ENCODE results near the gene CA12. TPM values are rescaled to one million over a fixed set of nuclear protein-coding genes. Genes with fewer than 3 reads are reported as not detected.
A peak's percentile ranks its signal among the peaks of the same experiment; 100 is the strongest.

Gene CA12
- total and polyA plus RNA-seq, 9 of the 15 experiments (the other 6 are each of a cell fraction or from before 2014, with no cell fraction given), result 0.01 to 0.78 (median 0.15) TPM; not detected in 1

DNA sequence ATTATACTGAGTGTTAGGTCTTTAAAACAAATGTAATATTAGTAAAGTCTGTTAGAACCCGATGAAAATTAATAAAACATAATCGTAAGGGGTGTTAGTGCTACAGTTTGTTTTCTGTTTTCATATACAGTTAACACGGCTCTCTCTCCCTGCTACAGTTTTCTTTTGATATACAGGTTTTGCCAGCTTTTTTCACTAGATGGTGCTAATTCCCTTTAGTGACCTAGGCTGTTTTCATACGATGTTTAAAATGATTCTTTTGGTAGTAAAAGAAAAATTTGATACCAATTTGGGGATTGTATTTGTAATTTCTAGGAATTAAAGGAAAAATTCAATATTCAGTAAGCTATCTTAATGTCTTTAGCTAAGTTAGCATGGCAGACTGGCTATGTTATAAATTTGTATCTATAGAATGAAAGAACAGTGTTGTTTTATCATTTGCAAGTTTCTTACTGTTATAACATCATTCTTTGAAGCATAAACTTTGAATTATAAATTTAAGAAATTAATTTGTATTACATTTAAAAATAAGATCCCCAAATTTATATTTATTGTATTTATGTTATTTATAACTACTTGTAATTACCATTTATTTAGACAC is 92.8 kb downstream of the CA12 start (continued):
- TF ChIP-seq SAFB (IDR thresholded peaks at IDR 0.05; ENCODE audit: borderline replicate concordance, low read depth, low read length), result no peak
- TF ChIP-seq ZNF124 (CRISPR knock-in tag; IDR thresholded peaks at IDR 0.05), result no peak
- TF ChIP-seq ZFP36 (IDR thresholded peaks at IDR 0.05; ENCODE audit: low read depth, low read length, partially characterized antibody), result no peak
- no peak for TF ChIP-seq CREB3L1 (IDR thresholded peaks at IDR 0.05; ENCODE audit: borderline replicate concordance, low read depth)
- TF ChIP-seq FOXK2 (conservative IDR thresholded peaks at IDR 0.05 in 1 of 2, IDR thresholded peaks at IDR 0.05 in 1 of 2; ENCODE audit: low read depth in 2 of 2), result peak in 1 of 2 experiments; percentile 26; a peak in 1 of 4 replicates
- no peak for TF ChIP-seq L3MBTL2 (IDR thresholded peaks at IDR 0.05)
- TF ChIP-seq, protein P1, sequence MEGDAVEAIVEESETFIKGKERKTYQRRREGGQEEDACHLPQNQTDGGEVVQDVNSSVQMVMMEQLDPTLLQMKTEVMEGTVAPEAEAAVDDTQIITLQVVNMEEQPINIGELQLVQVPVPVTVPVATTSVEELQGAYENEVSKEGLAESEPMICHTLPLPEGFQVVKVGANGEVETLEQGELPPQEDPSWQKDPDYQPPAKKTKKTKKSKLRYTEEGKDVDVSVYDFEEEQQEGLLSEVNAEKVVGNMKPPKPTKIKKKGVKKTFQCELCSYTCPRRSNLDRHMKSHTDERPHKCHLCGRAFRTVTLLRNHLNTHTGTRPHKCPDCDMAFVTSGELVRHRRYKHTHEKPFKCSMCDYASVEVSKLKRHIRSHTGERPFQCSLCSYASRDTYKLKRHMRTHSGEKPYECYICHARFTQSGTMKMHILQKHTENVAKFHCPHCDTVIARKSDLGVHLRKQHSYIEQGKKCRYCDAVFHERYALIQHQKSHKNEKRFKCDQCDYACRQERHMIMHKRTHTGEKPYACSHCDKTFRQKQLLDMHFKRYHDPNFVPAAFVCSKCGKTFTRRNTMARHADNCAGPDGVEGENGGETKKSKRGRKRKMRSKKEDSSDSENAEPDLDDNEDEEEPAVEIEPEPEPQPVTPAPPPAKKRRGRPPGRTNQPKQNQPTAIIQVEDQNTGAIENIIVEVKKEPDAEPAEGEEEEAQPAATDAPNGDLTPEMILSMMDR (IDR thresholded peaks at IDR 0.05 in 2 of 3, conservative IDR thresholded peaks at IDR 0.05 in 1 of 3; ENCODE audit: insufficient read depth in 2 of 3, low read depth in 1 of 3, low read length in 3 of 3), result peak; percentile 53 to 94 (median 68); a peak in 5 of 6 replicates
- no peak for TF ChIP-seq ZNF239 (CRISPR knock-in tag; IDR thresholded peaks at IDR 0.05)
- TF ChIP-seq, protein P2, sequence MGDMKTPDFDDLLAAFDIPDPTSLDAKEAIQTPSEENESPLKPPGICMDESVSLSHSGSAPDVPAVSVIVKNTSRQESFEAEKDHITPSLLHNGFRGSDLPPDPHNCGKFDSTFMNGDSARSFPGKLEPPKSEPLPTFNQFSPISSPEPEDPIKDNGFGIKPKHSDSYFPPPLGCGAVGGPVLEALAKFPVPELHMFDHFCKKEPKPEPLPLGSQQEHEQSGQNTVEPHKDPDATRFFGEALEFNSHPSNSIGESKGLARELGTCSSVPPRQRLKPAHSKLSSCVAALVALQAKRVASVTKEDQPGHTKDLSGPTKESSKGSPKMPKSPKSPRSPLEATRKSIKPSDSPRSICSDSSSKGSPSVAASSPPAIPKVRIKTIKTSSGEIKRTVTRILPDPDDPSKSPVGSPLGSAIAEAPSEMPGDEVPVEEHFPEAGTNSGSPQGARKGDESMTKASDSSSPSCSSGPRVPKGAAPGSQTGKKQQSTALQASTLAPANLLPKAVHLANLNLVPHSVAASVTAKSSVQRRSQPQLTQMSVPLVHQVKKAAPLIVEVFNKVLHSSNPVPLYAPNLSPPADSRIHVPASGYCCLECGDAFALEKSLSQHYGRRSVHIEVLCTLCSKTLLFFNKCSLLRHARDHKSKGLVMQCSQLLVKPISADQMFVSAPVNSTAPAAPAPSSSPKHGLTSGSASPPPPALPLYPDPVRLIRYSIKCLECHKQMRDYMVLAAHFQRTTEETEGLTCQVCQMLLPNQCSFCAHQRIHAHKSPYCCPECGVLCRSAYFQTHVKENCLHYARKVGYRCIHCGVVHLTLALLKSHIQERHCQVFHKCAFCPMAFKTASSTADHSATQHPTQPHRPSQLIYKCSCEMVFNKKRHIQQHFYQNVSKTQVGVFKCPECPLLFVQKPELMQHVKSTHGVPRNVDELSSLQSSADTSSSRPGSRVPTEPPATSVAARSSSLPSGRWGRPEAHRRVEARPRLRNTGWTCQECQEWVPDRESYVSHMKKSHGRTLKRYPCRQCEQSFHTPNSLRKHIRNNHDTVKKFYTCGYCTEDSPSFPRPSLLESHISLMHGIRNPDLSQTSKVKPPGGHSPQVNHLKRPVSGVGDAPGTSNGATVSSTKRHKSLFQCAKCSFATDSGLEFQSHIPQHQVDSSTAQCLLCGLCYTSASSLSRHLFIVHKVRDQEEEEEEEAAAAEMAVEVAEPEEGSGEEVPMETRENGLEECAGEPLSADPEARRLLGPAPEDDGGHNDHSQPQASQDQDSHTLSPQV (IDR thresholded peaks at IDR 0.05), result peak; percentile 41; the same call in 1 of the 2 replicates
- TF ChIP-seq CEBPZ (IDR thresholded peaks at IDR 0.05; ENCODE audit: borderline replicate concordance, low read depth, low read length), result no peak
- no peak for TF ChIP-seq ZBTB1 (CRISPR knock-in tag; IDR thresholded peaks at IDR 0.05; ENCODE audit: borderline replicate concordance, low read depth)
- no peak for TF ChIP-seq RBBP5 (IDR thresholded peaks at IDR 0.05; ENCODE audit: borderline replicate concordance, insufficient read depth, low read length, poor library complexity, severe bottlenecking)
- TF ChIP-seq NFATC3 (IDR thresholded peaks at IDR 0.05), result no peak
- no peak for TF ChIP-seq ZNF77 (CRISPR knock-in tag; IDR thresholded peaks at IDR 0.05)
- 0 out of 2 replicates have a peak, but pooled peaks have one; percentile 31 for TF ChIP-seq ZNF175 (CRISPR knock-in tag; IDR thresholded peaks at IDR 0.05; ENCODE audit: low read depth)
- TF ChIP-seq ZNF780A (CRISPR knock-in tag; IDR thresholded peaks at IDR 0.05), result no peak
